Activated effector memory CD4-positive, alpha-beta T cell treated with Interleukin-2 at 50 U/mL for 16 hours (primary cell): ENCODE measurements around the gene MAML2.

Source experiments
- DNase-seq: peaks from one replicate; pipeline ENCODE4 v3.0.0-alpha.2; 2020

MAML2 gene

DNA sequence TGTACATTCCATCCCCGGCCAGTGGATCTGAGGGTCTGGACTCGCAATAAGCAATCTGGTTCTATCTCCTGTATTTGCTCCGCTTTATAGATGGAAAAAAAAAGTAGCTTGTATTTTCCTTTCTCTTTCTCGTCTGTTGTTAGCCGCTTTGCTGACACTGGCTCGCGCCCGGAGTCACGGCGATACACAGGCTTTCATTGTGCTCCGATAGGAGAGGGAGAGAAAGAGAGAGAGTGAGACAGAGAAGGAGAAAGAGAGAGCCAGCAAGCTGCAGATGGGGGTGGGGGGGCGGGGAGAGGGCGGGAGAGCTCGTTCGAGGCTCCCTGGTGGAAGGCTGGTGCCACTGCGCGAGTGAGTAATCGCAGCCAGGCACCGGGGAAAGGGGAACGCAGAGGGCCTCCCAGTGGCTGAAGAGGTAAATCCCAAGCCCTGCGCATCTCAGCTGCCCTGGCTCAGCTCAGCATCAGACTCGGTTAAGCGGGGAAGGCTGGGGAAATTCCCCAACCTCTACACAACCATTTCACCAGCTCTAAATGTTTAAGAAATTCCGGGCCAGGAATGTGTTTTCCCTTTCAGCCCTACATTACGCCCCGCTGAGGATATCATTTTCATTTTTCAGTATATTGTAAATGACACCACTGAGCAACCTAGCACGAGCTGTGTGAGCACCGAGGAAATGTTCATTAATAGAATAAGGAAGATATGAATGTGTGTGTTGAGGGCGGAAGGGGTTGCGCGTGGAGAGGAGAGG, at the start of gene MAML2:
MAML2 (minus strand) TSS at position 235 of the 751 bp plus-strand sequence. CDS start 1,300 bp downstream, outside the sequence.
- peak; percentile 86 for DNase-seq

DNA sequence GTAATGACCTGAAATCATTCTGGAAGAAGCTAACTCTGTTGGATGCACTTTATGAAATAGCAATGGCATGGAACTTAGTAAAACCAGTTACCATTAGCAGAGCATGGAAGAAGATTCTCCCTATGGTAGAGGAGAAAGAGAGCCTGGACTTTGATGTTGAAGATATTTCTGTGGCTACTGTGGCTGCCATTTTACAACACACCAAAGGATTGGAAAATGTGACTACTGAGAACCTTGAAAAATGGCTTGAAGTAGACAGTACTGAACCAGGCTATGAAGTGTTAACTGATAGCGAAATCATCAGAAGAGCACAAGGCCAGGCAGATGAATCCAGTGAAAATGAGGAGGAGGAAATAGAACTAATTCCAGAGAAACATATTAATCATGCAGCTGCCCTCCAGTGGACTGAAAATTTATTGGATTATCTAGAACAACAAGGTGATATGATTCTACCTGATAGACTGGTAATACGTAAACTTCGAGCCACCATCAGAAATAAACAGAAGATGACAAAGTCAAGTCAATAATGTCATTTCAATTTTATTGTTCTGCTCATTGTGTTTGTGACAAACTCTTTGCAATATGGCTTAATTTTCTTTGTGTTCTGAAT, 48.8 kb upstream of the MAML2 start:
- no peak for DNase-seq

DNA sequence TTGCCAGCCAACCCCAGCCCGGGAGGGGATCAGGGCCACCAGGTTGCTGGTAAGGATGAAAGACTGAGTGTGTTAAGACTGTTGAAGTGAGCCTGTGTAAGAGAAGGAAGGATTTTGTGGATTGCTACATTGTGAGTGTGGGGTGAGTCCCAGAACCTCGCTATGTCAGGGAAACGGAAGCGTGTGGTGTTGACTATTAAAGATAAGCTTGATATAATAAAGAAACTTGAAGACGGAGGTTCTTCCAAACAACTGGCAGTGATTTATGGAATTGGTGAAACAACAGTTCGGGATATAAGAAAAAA, 47.4 kb upstream of the MAML2 start:
- no peak for DNase-seq

DNA sequence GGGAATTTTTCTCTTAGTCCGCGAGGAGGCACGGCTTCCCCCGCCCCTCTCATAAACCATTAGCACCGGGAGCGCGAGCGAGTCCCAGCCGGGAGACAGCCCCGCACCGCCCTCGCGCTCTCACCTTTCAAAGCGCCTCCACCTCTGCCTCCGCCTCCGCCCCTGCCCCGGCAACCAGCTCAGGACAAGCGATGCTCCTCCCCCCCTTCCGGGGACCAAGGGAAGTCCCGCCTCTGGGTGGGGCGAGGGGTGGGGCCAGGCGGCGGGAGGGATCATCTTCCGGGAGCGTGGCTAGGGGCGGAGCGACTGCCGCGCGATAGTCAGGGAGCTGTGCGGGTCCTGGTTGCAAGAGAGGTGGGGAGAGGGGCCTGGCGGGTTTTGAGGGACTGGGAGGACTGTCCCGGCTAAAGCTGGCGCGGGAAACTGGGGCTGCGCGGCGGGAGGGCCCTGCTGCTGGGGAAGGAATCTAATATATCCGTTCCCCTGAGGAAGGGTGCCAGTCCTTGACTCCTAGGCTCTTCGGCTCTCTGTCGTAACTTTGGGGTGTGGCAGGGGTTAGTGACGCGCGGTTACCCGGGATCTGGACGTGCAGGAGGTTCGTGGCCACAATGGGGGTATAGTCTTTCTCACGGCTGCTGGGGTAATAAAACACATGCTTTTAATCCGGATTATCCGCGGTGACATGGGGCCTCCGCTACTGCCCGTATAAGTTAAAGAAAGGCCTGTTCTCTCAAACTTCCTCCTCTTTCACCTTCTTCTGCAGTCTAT, 46.9 kb upstream of the MAML2 start, which contains the start of the genes CCDC82 and JRKL:
CCDC82 (minus strand) TSS at position 193 of the 768 bp plus-strand sequence. CDS start 5,165 bp downstream, outside the sequence.
JRKL (plus strand) TSS at position 294 of the 768 bp plus-strand sequence. CDS start 637 bp downstream, outside the sequence.
- peak; percentile 99 for DNase-seq

DNA sequence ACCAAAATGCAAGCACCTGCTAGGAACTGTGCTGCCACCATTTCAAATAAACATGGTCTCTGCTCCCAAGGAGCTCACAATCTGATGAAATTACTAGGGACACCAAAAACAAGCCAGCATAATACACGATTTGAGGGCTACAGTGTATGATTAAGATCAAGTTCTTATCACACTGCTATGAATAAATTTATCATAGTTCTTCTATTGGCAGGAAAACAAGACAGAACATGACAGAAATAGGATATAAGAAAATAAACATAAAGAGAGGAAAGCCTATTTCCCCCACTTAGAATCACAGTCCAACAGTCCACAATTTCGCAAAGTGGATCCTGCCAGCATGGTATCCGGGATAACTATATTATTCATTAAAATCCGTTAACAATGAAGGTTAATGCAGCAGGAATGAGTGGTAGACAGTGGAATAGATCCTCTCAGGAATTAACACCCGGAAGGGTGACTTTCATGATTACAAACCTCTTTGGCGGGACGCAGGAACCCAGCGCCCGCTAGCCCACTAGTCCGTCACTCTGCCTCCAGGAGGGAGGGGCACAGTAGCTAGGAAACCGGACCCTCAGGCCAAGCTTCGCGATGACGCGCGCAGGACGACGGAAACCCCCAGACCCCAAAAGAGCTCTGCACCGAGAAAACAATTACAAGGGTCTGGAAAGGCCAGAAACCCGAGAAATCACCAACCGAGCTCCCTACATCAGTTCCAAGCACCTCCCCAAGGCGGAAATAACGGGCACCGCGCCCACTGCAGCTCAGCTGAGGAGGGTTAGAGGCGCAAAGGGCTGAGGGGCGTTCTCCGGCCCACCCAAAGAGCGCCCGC, 46.1 kb upstream of the MAML2 start:
- no peak for DNase-seq

DNA sequence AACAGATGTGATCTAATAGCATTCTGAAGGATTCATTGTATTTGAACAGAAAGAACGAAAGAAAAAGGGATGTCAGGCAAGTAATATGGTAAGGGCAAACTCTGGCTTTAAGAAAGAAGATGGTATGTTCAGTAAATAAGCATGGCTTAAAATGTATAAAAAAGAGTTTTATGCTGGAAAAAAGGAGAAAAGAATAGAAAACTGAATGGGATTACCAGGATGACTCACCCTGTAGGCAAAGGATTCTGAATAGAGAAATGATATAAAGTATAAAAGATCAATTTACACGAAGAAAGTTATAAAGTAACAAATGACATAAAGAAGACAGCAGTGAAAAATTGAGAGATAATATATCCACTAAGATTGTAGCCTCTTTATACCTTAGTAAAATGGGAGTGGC, 42.2 kb upstream of the MAML2 start:
- DNase-seq = no peak

DNA sequence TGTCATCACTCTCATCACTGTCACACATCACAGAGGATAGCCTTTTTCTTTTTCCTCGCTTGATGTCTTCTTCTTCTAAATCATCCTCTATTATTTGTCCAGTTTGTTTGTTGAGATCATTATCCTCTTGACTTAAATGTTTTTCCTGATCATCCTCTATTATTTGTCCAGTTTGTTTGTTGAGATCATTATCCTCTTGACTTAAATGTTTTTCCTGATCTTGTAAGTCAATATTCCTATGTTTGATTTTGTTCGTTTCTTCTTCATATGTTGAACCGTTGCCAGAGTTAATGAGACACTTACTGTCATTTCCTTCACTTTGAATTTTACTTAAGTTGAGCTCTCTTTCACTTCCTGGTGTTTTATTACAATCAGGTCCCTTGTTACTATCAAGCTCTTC, 41.2 kb upstream of the MAML2 start:
- DNase-seq = no peak

DNA sequence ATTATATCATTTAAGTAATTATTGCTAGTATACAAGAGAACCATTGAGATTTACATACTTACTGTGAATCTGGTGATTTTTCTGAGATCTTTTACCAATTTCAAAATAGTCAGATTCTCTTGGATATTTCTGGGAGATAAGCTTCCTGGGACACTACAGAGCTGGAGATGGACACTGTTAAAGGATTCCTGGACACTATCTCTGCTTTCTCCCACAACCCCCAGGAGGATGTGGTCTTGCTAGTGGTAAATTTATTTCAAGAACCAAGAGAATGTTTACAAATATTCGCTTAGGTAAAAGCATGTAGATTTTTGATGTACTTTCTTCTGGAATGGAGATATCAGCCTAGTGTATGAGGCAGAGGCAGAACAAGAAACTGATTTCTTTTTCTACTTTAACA, 33.8 kb upstream of the MAML2 start:
- DNase-seq = no peak

DNA sequence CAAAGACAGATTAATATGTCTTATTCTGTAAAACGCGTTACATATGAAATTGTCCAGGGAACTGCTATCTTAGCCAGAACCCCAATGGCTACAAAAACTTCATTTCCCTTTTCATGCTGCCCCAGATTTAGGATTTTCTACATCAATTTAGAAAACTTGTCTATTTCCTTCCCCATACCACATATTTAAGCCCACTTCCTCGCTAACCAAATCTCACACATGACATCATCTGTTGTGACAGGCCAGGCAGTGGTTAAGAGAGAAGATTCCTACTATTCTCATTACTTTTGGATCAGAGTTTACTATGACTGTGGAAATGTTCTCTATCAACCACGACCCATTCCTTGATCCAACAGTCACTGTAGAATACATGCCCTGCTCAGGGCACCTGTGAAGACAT, 30.8 kb upstream of the MAML2 start:
- no peak for DNase-seq

DNA sequence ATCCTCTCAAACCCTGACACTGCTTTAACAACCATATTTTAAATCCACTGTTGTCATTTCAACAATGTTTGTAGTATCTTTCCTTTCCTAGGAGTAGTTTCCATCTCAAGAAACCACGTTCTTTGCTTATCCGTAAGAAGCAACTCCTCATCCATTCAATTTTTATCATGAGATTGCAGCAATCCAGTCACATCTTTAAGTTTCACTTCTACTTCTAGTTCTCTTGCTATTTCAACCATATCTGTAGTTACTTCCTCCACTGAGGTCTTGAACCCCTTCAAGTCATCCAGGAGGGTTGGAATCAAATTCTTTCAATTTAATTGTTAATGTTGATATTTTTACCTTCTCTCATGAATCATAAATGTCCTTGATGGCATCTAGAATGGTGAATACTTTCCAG, 24.3 kb upstream of the MAML2 start:
- DNase-seq = no peak

DNA sequence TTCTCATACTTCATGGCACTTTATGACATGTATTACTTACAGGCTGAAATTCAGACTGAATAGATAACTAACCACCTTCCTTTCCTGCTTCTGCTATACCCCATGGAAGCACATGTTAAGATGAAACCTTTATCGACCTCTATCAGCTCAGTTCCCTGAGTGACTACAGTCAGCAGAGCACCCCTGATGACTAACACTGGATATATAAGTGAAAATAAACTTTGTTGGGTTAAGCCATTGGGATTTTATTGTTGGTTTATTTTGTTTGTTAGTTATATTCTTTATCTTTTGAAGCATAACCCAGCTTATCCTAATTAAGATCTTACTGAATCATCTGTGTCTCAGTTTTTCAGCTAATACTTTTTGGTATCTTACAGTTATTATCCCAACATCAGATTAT, 23.0 kb upstream of the MAML2 start:
- no peak for DNase-seq

DNA sequence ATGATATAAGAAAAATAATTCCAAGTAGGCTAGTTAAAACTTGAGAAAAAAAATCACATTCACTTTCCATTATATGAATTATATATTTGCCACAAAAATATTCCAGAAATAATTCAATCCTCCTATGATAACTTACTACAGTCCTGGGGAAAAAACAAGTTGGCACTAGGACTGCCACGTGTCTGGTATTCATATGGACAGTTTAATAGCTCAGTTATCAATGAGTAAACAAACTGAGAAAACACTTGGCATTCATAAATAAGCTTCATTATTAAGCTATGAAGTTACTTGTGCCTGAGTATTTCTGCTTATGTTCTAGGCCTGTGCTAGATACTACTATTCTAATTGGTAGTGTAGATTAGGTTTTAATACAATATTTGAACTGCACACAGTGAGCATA, 22.5 kb upstream of the MAML2 start:
- no peak for DNase-seq

DNA sequence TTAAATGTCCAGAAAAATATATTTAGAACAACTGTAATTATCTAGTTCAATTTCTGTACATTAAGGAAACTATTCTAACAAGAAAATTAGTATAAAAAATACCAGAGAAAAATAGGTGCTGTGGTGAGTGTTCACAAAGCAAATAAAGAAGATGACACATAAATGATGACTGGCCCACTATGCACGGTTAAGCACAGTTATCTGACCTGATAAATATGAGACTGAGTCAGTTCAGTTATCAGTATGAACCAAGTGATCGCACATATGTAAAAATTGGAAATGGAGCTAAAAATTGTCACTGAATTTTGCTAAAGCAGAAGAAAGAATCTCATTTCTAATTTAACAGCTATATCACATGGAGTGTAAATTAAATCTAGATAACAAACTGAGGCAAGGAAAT, 18.8 kb upstream of the MAML2 start:
- DNase-seq = no peak

DNA sequence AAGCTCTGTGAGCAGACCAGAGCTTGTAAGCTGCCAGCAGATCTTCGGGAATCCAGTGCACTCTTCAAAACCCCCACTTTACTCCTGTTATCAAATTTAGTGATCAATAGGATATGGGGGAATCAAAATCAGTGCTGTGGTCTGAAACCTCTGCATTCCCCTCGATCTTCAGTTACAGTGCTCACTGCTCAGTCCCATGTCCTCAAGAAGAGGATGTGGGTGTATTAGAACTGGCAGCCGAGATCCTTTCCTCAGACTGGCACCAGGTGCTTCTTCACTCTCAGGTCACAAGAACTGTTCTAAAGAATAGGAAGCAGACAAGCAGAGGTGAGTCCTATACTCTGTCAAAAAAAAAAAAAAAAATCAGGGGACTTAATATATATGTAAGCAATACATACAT, 15.3 kb upstream of the MAML2 start:
- DNase-seq = no peak

DNA sequence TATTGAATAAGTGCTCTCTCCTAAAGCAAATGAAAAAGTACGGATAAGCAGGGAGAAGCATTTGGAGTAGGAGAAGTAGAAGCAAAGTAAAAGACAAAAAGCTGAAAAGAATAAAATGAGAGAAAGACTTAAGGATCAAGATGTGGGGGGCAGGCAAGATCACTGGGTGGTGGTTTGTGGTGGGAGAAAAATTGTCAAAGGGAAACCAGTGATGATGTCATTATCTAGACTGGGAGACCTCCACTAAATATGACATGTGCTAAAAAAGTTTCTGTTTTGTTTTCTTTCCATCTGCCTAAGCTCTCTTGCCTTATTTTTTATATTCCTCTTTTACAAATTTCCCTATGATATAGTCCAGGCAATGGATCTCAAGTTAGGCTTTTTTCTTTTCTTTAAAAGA, 14.8 kb upstream of the MAML2 start:
- DNase-seq = no peak

DNA sequence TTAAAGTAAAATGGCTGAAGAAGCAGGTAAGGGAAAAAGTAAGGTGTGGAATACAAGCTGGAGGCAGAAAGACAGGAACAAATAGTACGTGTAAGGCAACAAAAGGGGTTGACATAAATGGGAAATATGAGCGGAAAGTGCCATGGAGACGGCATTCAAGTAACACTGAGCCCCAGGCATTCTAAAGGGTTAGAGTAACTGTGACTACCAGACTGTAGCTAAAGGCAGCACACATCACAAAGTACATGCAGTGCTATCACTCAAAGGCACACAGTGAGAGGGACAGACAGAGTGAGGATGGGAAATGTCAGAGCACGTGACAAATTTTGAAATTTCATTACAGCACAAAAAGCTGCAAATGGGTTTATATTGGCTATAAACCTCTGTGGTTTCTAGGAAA, 13.9 kb upstream of the MAML2 start:
- no peak for DNase-seq

DNA sequence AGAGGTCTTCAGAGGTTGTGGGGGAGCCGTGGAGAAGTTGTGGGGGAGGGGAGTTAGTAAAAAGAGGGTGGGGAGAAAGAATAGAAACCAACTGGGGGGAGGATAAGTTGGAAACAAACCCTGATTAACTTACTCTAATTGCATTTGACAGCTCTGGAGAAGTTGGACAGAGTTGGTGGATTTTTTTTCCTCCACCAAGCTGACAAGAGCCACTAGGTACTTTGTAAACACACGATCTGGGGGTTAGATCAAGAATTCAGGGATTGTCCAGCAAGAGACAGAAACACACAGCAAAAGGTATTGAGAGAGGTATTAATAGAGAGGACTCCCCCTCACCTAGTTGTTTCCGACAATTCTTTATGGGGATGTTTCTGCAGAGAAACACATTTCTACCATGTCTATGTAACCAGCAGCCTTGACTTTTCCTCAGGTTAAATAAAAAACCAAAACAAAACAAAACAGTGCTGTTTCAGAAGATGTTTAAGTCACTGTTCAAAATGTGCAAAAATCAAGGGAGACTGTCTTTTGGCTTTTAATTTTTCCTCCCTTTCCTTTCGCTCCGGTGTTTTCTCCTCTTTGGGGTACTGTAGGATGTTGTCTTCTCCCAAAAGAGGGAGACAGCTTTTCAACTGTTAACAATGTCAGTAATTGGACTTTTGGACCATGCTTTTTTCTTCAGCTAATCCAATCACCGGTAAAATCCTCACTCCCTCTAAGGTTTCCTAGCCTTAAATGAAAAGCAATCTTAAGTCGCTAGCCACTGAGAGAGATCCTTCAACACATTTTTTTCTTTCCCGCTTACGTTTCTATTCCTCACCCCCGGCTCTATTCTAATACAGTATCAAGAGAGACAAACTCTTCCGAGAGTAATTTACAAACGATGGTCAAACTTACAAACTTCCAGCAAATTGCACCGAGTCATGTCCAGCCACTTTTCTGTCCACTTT, 708 bp downstream of the MAML2 start:
- DNase-seq = no peak

DNA sequence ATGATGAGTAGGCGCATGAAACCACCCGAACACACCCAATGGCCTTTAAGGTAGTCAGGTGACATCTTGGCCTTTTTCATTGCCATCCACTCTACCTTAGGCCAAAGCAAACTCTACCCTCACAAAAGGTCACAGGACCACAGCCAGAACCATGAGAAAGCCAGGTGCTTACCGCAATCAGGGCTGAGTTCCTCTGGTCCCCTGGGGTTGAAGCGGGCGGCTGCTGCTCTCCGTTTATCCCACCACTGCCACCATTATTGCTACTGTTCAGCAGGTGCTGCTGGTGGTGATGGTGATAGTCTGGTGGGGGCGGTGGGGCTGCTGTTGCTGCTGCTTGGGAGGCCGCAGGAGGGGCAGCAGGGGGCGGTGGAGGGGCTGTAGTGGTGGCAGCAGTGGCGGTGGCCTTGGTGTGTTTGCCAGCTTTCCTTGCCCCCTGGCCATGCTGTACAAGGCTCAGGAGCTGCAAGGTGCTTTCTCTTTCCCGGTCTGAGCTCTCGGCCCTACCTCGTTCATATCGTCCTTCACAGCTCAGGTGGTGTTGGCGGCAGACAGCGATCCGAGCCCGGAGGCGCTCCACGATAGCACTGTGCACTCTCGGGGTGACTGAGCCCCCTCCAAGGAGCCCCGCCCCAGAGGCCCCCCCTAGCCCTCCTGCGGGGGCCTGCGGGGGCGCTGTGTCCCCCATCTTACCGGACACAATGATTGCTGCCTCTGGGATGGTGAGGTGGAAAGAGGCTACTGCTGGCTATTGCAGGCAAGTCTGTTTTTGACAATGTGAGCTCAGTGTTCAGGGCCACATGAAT, 1.6 kb downstream of the MAML2 start:
- DNase-seq = peak; percentile 58

DNA sequence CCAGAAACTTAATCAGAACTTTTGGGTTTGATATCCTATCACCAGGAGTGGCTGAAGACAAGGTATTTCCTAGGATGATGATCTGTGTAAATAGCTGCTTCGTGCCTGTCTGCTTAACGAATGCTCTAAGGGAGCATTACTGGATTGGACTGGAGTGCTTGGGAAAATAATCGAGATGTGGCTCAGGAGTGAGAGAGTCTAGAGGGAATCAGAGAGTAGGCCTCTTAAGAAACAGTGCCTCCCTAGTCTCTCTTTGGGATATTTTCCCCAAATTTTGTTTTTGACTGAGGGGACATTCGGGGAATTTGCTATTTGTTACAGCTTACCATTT, 2.5 kb downstream of the MAML2 start:
- DNase-seq = no peak

DNA sequence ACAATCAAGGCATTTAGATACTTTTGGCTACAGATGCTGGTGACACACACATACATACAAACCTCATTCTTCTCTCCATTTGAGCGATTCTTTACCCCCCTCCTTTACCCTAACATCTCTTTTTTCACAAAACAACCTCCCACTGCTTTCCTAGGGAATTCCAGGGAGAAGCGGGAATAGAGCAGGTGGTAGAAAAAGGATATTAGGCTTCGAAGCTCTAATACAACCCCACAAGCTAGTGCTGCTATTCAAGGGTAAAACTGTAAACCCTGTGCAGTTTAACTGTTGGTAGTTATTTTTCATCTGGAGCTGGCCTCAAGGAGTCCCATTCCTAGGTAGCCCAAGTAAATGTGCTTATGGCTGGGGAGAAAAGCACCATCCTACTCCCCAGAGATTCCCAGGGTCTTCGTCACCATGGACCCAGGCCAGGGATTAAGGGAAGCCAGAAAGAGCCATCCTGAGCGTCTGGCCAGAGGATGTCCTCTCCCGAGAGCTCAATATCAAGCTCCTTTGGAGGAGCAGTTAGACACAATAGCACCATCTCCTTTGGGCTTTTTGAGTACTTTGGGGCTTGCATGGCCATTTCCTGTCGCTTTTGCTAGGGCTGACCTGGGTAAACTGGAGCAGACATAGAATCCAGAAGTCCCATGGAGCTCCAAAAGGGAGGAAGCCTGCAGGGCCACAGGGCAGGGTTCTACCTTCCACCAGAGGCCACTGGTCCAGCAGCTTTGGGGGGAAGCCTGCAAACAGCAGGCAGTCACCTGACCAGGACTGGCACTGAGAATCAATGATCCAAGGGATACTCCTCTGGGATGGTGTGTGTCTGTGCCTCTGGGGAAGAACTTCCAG, 3.1 kb downstream of the MAML2 start:
- no peak for DNase-seq
